ENCODE measurements around the gene LAMA1. TPM values are rescaled to one million over a fixed set of nuclear protein-coding genes. Genes with fewer than 3 reads are reported as not detected.

Gene LAMA1
- total and polyA plus RNA-seq, 2 of the 4 experiments (the other 2 are of a cell fraction): 10.9 to 15.5 TPM

- in situ Hi-C loops (cut with MboI; ENCODE audit: low sequenced_read_pairs): no loop called here
- no peak for TF ChIP-seq MXI1 (IDR thresholded peaks at IDR 0.05; ENCODE audit: borderline replicate concordance, low read depth, low read length)
- no peak for TF ChIP-seq ELK1 (IDR thresholded peaks at IDR 0.05; ENCODE audit: borderline replicate concordance, low read depth, low read length)
- TF ChIP-seq USF2 (IDR thresholded peaks at IDR 0.05; ENCODE audit: low read depth, low read length): no peak
- TF ChIP-seq, protein P1, sequence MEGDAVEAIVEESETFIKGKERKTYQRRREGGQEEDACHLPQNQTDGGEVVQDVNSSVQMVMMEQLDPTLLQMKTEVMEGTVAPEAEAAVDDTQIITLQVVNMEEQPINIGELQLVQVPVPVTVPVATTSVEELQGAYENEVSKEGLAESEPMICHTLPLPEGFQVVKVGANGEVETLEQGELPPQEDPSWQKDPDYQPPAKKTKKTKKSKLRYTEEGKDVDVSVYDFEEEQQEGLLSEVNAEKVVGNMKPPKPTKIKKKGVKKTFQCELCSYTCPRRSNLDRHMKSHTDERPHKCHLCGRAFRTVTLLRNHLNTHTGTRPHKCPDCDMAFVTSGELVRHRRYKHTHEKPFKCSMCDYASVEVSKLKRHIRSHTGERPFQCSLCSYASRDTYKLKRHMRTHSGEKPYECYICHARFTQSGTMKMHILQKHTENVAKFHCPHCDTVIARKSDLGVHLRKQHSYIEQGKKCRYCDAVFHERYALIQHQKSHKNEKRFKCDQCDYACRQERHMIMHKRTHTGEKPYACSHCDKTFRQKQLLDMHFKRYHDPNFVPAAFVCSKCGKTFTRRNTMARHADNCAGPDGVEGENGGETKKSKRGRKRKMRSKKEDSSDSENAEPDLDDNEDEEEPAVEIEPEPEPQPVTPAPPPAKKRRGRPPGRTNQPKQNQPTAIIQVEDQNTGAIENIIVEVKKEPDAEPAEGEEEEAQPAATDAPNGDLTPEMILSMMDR (conservative IDR thresholded peaks at IDR 0.05; ENCODE audit: low read depth, low read length): no peak
- TF ChIP-seq POLR2A (IDR thresholded peaks at IDR 0.05; ENCODE audit: low read depth, low read length): no peak
- no peak for TF ChIP-seq CHD1 (IDR thresholded peaks at IDR 0.05; ENCODE audit: low read depth, low read length)
- TF ChIP-seq BHLHE40 (IDR thresholded peaks at IDR 0.05; ENCODE audit: low read depth, low read length): no peak
- TF ChIP-seq RFX5 (IDR thresholded peaks at IDR 0.05; ENCODE audit: low read depth, low read length): no peak
- TF ChIP-seq SMC3 (IDR thresholded peaks at IDR 0.05; ENCODE audit: low read depth, low read length): no peak
- no peak for TF ChIP-seq MAZ (IDR thresholded peaks at IDR 0.05; ENCODE audit: borderline replicate concordance, low read depth, low read length)
- H2BK5ac ChIP-seq (ENCODE audit: low read depth, low read length, poor library complexity, severe bottlenecking): no peak overlapping the region
Observed at GRCh38 chr18:6901286-6901926, 216.2 kb downstream of the LAMA1 start.

More at GRCh38 chr18:6901286-6901926, 216.2 kb downstream of the LAMA1 start:
- no peak overlapping the region for H2AK5ac ChIP-seq (ENCODE audit: low read depth, low read length)
- H3K18ac ChIP-seq (ENCODE audit: low read depth, low read length): no peak overlapping the region
- dilution Hi-C loops (cut with HindIII; ENCODE audit: low sequenced_read_pairs, unreplicated experiment) (no loop called here), intact Hi-C loops (cut with micrococcal nuclease) (no loop called here)
- CTCF ChIA-PET: no interaction called here
- H4K91ac ChIP-seq (ENCODE audit: insufficient read depth, low read depth, low read length): no peak overlapping the region
- H3K4ac ChIP-seq (ENCODE audit: low read depth, low read length): no peak overlapping the region
- no peak overlapping the region for H2BK15ac ChIP-seq (ENCODE audit: low read depth, low read length)
- no peaks in the 10 kb centered on the region for H3K4me1 ChIP-seq (ENCODE audit: control insufficient read depth, insufficient read depth, low read length)
- H3K4me3 ChIP-seq (ENCODE audit: insufficient read depth, low read depth, low read length): no peak overlapping the region
- DNase-seq: no peak
- ATAC-seq (ENCODE audit: low read depth): no peak
- H3K27ac ChIP-seq (ENCODE audit: insufficient read depth, low read length): no peak overlapping the region
- H4K5ac ChIP-seq (ENCODE audit: low read depth, low read length): no peak overlapping the region
- H3K79me1 ChIP-seq (ENCODE audit: low read depth in 1 of 2, low read length in 2 of 2): no peaks in the 10 kb centered on the region
- no peak overlapping the region for H3K56ac ChIP-seq (ENCODE audit: extremely low read depth, insufficient read depth, low read length)
- H2AK9ac ChIP-seq (replicated peaks; ENCODE audit: low read depth, low read length, poor library complexity): no peak overlapping the region
- no peak overlapping the region for H2AFZ ChIP-seq (replicated peaks; ENCODE audit: low read length, poor library complexity)
- peaks cover 18% of the 10 kb centered on the region for H3K36me3 ChIP-seq (ENCODE audit: control insufficient read depth, insufficient read depth, low read length)
- peaks cover 7% of the 10 kb centered on the region; the same call in 1 of the 2 replicates for H3K9me3 ChIP-seq (ENCODE audit: control insufficient read depth, insufficient read depth, low read length)
- no peak overlapping the region for H3K4me2 ChIP-seq (ENCODE audit: low read depth, low read length)
- no peaks in the 10 kb centered on the region for H3K9me1 ChIP-seq (ENCODE audit: insufficient read depth, low read length)
- BruUV-seq (replicated peaks): no TSS peak
- no peak overlapping the region for H2BK120ac ChIP-seq (ENCODE audit: low read depth, low read length)
- no peaks in the 10 kb centered on the region for H3K27me3 ChIP-seq (ENCODE audit: control insufficient read depth, insufficient read depth, low read length)
- no peak overlapping the region for H3K9ac ChIP-seq (ENCODE audit: low read depth, low read length)
- H3K23ac ChIP-seq (ENCODE audit: low read depth, low read length): no peak overlapping the region
- WGBS, 2 experiments (ENCODE audit: extremely low coverage in 2 of 2, insufficient read length in 1 of 2): no CpG with 5 or more reads among the region's 3 CpGs
- no peak overlapping the region for H3K14ac ChIP-seq (replicated peaks; ENCODE audit: low read depth, low read length)
- POLR2A ChIA-PET (ENCODE audit: unreplicated experiment): no interaction called here
- H2BK20ac ChIP-seq (ENCODE audit: low read depth, low read length): no peak overlapping the region
- no peaks in the 10 kb centered on the region for H4K20me1 ChIP-seq (ENCODE audit: insufficient read depth, low read length)
- H4K8ac ChIP-seq (ENCODE audit: low read depth in 2 of 2, low read length in 2 of 2): no peak overlapping the region
